ENCODE results near the gene RALGPS2. TPM values are rescaled to one million over a fixed set of nuclear protein-coding genes. Genes with fewer than 3 reads are reported as not detected.

RALGPS2 gene
- total and polyA plus RNA-seq, 2 of the 8 experiments (the other 6 are each of a cell fraction or from before 2014, with no cell fraction given) = 6.7 to 38.0 TPM

DNA sequence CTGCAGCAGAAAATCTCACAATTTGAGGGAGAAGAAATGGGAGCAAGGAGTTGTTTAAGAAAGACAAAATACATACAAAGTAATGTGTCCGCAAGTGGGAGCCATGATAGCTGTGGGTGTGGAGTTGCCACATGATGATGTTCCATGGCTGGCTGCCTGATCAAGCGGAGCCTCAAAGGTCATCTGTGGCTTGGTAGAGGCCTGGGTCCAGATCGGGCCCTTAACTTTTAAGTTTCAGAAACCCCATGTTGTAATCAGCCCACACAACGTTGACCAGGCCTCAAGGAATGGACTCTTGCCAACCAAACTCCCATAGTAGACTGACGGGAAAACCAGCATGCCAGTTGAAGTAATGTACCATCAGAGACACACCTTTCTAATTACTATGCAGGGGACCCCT is 210.6 kb downstream of the RALGPS2 start:
- no peak overlapping the region for H3K9ac ChIP-seq (replicated peaks in 1 of 4; ENCODE audit: extremely low read depth in 1 of 4, low read depth in 3 of 4, low read length in 3 of 4)
- TF ChIP-seq SIN3A (conservative IDR thresholded peaks at IDR 0.05 in 1 of 2, IDR thresholded peaks at IDR 0.05 in 1 of 2; ENCODE audit: low read depth in 1 of 2, low read length in 2 of 2) (no peak), GABPA (IDR thresholded peaks at IDR 0.05; ENCODE audit: borderline replicate concordance, insufficient read depth, low read length) (no peak), TBP (IDR thresholded peaks at IDR 0.05; ENCODE audit: low read depth, low read length) (no peak), EP300 (IDR thresholded peaks at IDR 0.05; ENCODE audit: borderline replicate concordance in 1 of 2, low read depth in 2 of 2, low read length in 2 of 2) (no peak), CHD1 (IDR thresholded peaks at IDR 0.05; ENCODE audit: low read depth, low read length) (no peak), EZH2 (IDR thresholded peaks at IDR 0.05; ENCODE audit: low read depth, low read length, severe bottlenecking) (no peak)
- POLR2A ChIA-PET (ENCODE audit: partially characterized antibody) = no interaction called here

More for the DNA sequence above, 210.6 kb downstream of the RALGPS2 start:
- Histone ChIP-seq H2BK5ac (ENCODE audit: low read depth, low read length) (no peak overlapping the region), H3K9me3 (ENCODE audit: insufficient read depth in 2 of 2, low read depth in 1 of 2, low read length in 1 of 2) (no peaks in the 10 kb centered on the region), H3K27ac (ENCODE audit: low read depth, low read length) (no peak overlapping the region), H3K79me1 (ENCODE audit: low read depth, low read length) (no peaks in the 10 kb centered on the region), H2BK15ac (ENCODE audit: low read length) (no peak overlapping the region), H4K91ac (replicated peaks; ENCODE audit: insufficient read length, low read length) (no peak overlapping the region), H2AFZ (ENCODE audit: low read length) (no peak overlapping the region), H3K4me1 (replicated peaks in 1 of 4; ENCODE audit: control insufficient read depth in 3 of 4, insufficient read depth in 4 of 4, low read length in 3 of 4) (peaks cover 0 to 6% (median 1%) of the 10 kb centered on the region in 4 experiments; a peak in 2 of 7 replicates), H3K56ac (replicated peaks; ENCODE audit: insufficient read length, low read depth, low read length) (no peak overlapping the region), H3K4ac (replicated peaks; ENCODE audit: insufficient read length, low read depth, low read length) (no peak overlapping the region), H3K79me2 (ENCODE audit: control insufficient read depth in 1 of 2, insufficient read depth in 2 of 2, low read length in 2 of 2) (no peaks in the 10 kb centered on the region), H3K23me2 (ENCODE audit: low read depth, low read length) (no peaks in the 10 kb centered on the region), H4K8ac (ENCODE audit: extremely low read depth, insufficient read depth, low read length) (no peak overlapping the region), H3K4me2 (ENCODE audit: insufficient read depth in 1 of 2, low read depth in 2 of 2, low read length in 2 of 2) (no peak overlapping the region), H3K4me3 (ENCODE audit: extremely low read depth in 1 of 4, insufficient read depth in 2 of 4, low read depth in 3 of 4, low read length in 4 of 4) (no peak overlapping the region), H3K27me3 (replicated peaks in 1 of 4; ENCODE audit: control insufficient read depth in 3 of 4, extremely low read depth in 1 of 4, insufficient read depth in 3 of 4, low read length in 3 of 4) (no peaks in the 10 kb centered on the region), H2AK5ac (ENCODE audit: low read depth, low read length) (no peak overlapping the region), H2BK120ac (replicated peaks; ENCODE audit: low read depth, low read length) (no peak overlapping the region), H4K5ac (ENCODE audit: insufficient read length, low read depth, low read length) (no peak overlapping the region), H3K36me3 (ENCODE audit: control insufficient read depth in 2 of 4, insufficient read depth in 4 of 4, low read length in 3 of 4) (no peaks in the 10 kb centered on the region), H3K18ac (ENCODE audit: extremely low read depth, low read length) (no peak overlapping the region), H4K20me1 (replicated peaks in 1 of 2; ENCODE audit: control insufficient read depth in 1 of 2, insufficient read depth in 2 of 2, low read length in 2 of 2) (no peaks in the 10 kb centered on the region), H3K14ac (ENCODE audit: insufficient read length) (no peak overlapping the region), H2BK20ac (ENCODE audit: low read length) (no peak overlapping the region), H3K23ac (ENCODE audit: insufficient read length) (no peak overlapping the region), H2BK12ac (ENCODE audit: low read depth, low read length) (no peak overlapping the region)
- DNase-seq (ENCODE audit: low read depth in 1 of 2, low spot score in 2 of 2) (peak in 1 of 2 experiments; percentile 14), FAIRE-seq (no peak)
- 76% methylated on average over 5 of the region's 5 CpGs; no CpG with 5 or more reads in 1 of the 2 experiments for WGBS, 2 experiments (ENCODE audit: extremely low coverage in 1 of 2, insufficient coverage in 1 of 2, insufficient read length in 1 of 2, insufficient replicate concordance in 2 of 2, low coverage in 1 of 2, low lambda C conversion rate in 2 of 2, missing lambda C conversion rate in 1 of 2)
- CTCF ChIA-PET (ENCODE audit: partially characterized antibody) = interaction anchor here (1.4 to 4.2 kb wide), 2 partner anchors 25 to 68 kb away, joined by 4 to 29 read pairs; no protein-coding TSS in a partner anchor
